NCI-H526 treated with DMSO at 0.1 percent for 48 hours (cell line): ENCODE results near the gene MSANTD3.
"Not testable (repeated sequence)": the region's sequence is repeated elsewhere in the genome, so short reads cannot be mapped to it uniquely, and the experiment has no call there.

Source experiments
- DNase-seq: peaks from one replicate; lab custom pipeline; 2025; lab: John Stamatoyannopoulos, UW

The MSANTD3 gene

GRCh38 chr9:100428871-100429654 is 2.1 kb downstream of the MSANTD3 start:
- no peak for DNase-seq

GRCh38 chr9:100430286-100430940 is 3.5 kb downstream of the MSANTD3 start:
- no peak for DNase-seq

GRCh38 chr9:100431886-100432285 is 4.9 kb downstream of the MSANTD3 start:
- DNase-seq: no peak

- no peak for DNase-seq
Observed at GRCh38 chr9:100432736-100433135, 5.8 kb downstream of the MSANTD3 start.

GRCh38 chr9:100436571-100436970 is 9.6 kb downstream of the MSANTD3 start:
- DNase-seq: no peak

GRCh38 chr9:100437860-100438805 is 11.2 kb downstream of the MSANTD3 start:
- DNase-seq: peak; percentile 31

- no peak for DNase-seq
Observed at GRCh38 chr9:100440071-100440470, 13.1 kb downstream of the MSANTD3 start.

GRCh38 chr9:100440487-100440886 is 13.5 kb downstream of the MSANTD3 start:
- DNase-seq: not testable (repeated sequence)

- no peak for DNase-seq
Observed at GRCh38 chr9:100441911-100442361, 15.0 kb downstream of the MSANTD3 start.

- DNase-seq: no peak
Observed at GRCh38 chr9:100443781-100444768, 17.1 kb downstream of the MSANTD3 start.

- no peak for DNase-seq
Observed at GRCh38 chr9:100445161-100445902, 18.4 kb downstream of the MSANTD3 start.

- DNase-seq: no peak
Observed at GRCh38 chr9:100445903-100446549, 19.1 kb downstream of the MSANTD3 start.

- no peak for DNase-seq
Observed at GRCh38 chr9:100447041-100447440, 20.1 kb downstream of the MSANTD3 start.

GRCh38 chr9:100448266-100448665 is 21.3 kb downstream of the MSANTD3 start:
- no peak for DNase-seq

- DNase-seq: no peak
Observed at GRCh38 chr9:100449420-100449819, 22.5 kb downstream of the MSANTD3 start.

- no peak for DNase-seq
Observed at GRCh38 chr9:100452894-100453293, 26.0 kb downstream of the MSANTD3 start.

GRCh38 chr9:100455470-100455869 is 28.5 kb downstream of the MSANTD3 start:
- no peak for DNase-seq

- DNase-seq: no peak
Observed at GRCh38 chr9:100457517-100457916, 30.6 kb downstream of the MSANTD3 start.

- DNase-seq: no peak
Observed at GRCh38 chr9:100459963-100460362, 33.0 kb downstream of the MSANTD3 start.

- DNase-seq: no peak
Observed at GRCh38 chr9:100465274-100465673, 38.3 kb downstream of the MSANTD3 start.
